ENCODE measurements around the gene BPIFB2.

- no peak for TF ChIP-seq POLR2A (IDR thresholded peaks at IDR 0.05)
- no peak for TF ChIP-seq POLR2AphosphoS5 (IDR thresholded peaks at IDR 0.05)
- no peak for TF ChIP-seq CTCF (IDR thresholded peaks at IDR 0.05)
Measured at GRCh38 chr20:32987044-32987825, 20.3 kb upstream of the BPIFB2 start.
